Endothelial cell of hepatic sinusoid (primary cell): ENCODE measurements around the gene IER3.

Experiments
- in situ Hi-C: cut with HindIII; loops from 2 replicates; pipeline ENCODE4 v1.10.0; 2017; ENCODE audit warnings: low sequenced_read_pairs

Gene IER3

GRCh38 chr6:30749554-30750378 lies 5.4 kb upstream of the IER3 start:
- in situ Hi-C loops: loop anchor here (25.0 kb wide), 1 partner anchor 138 kb away; the partner anchor contains the start of gene DDR1

GRCh38 chr6:30748851-30749540 lies 4.6 kb upstream of the IER3 start:
- in situ Hi-C loops: loop anchor here (25.0 kb wide), 1 partner anchor 138 kb away; the partner anchor contains the start of gene DDR1

GRCh38 chr6:30747902-30748769 lies 3.8 kb upstream of the IER3 start:
- in situ Hi-C loops: loop anchor here (25.0 kb wide), 1 partner anchor 139 kb away; the partner anchor contains the start of gene DDR1

GRCh38 chr6:30747300-30747687 lies 2.9 kb upstream of the IER3 start:
- in situ Hi-C loops: loop anchor here (25.0 kb wide), 1 partner anchor 140 kb away; the partner anchor contains the start of gene DDR1

- in situ Hi-C loops: loop anchor here (5.0 to 25.0 kb wide), 3 partner anchors 39 to 144 kb away; partner anchors contain the start of gene DDR1
Observed at GRCh38 chr6:30743099-30744053, 971 bp downstream of the IER3 start.

- in situ Hi-C loops: loop anchor here (5.0 to 25.0 kb wide), 3 partner anchors 40 to 145 kb away; partner anchors contain the start of gene DDR1
Observed at GRCh38 chr6:30742316-30743098, 1.8 kb downstream of the IER3 start, which contains the start of gene FLOT1. TSS of gene FLOT1 (minus strand) at chr6:30742687. CDS start at chr6:30742189, 498 bp downstream.

- in situ Hi-C loops: loop anchor here (5.0 to 25.0 kb wide), 3 partner anchors 40 to 145 kb away; partner anchors contain the start of gene DDR1
Observed at GRCh38 chr6:30741789-30742315, 2.5 kb downstream of the IER3 start.

GRCh38 chr6:30741063-30741779 lies 3.1 kb downstream of the IER3 start:
- in situ Hi-C loops: loop anchor here (5.0 to 25.0 kb wide), 3 partner anchors 41 to 146 kb away; partner anchors contain the start of gene DDR1

GRCh38 chr6:30740540-30740870 lies 3.8 kb downstream of the IER3 start:
- in situ Hi-C loops: loop anchor here (5.0 to 25.0 kb wide), 3 partner anchors 42 to 147 kb away; partner anchors contain the start of gene DDR1

GRCh38 chr6:30738532-30738931 lies 5.8 kb downstream of the IER3 start:
- in situ Hi-C loops: loop anchor here (10.0 to 25.0 kb wide), 2 partner anchors 149 to 194 kb away; partner anchors contain the start of gene DDR1

- in situ Hi-C loops: loop anchor here (10.0 to 25.0 kb wide), 2 partner anchors 152 to 191 kb away; partner anchors contain the start of gene DDR1
Observed at GRCh38 chr6:30735668-30736314, 8.6 kb downstream of the IER3 start.

- in situ Hi-C loops: loop anchor here (10.0 to 25.0 kb wide), 2 partner anchors 155 to 188 kb away; partner anchors contain the start of gene DDR1
Observed at GRCh38 chr6:30732237-30732943, 12.0 kb downstream of the IER3 start.

GRCh38 chr6:30730601-30731435 lies 13.5 kb downstream of the IER3 start:
- in situ Hi-C loops: loop anchor here (10.0 to 25.0 kb wide), 2 partner anchors 156 to 186 kb away; partner anchors contain the start of gene DDR1

GRCh38 chr6:30727920-30728553 lies 16.3 kb downstream of the IER3 start:
- in situ Hi-C loops: loop anchor here (25.0 kb wide), 1 partner anchor 159 kb away; the partner anchor contains the start of gene DDR1
